Inflammatory macrophage treated with lipopolysaccharide for 4 hours (primary cell): Measurements from ENCODE around the gene SLC25A13.
"Not testable (repeated sequence)": the region's sequence is repeated elsewhere in the genome, so short reads cannot be mapped to it uniquely, and the experiment has no call there.

Experiments used
- DNase-seq: peaks from one replicate; pipeline ENCODE4 v3.0.0-alpha.2; 2020

SLC25A13 gene

DNA sequence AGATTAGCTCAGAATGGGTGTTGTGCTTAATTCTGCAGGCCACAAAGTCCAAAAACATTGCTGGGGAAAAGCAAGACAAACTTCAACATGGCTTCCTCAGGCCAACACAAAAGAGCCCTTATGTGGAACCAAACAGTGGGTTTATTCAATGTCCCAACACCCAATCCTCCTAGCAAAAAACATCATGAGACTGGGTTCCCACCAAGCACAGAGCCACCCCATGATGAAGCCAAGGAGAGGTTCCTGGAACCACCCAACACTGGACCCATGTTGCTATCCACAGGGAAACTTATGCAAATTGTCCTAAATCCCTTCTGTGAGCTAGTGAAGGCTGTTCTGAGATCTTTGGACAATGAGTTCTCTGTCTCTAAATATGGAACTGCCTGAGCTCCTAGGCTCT lies 24.0 kb downstream of the SLC25A13 start:
- no peak for DNase-seq

GRCh38 chr7:96297446-96297845 lies 24.5 kb downstream of the SLC25A13 start:
- not testable (repeated sequence) for DNase-seq

DNA sequence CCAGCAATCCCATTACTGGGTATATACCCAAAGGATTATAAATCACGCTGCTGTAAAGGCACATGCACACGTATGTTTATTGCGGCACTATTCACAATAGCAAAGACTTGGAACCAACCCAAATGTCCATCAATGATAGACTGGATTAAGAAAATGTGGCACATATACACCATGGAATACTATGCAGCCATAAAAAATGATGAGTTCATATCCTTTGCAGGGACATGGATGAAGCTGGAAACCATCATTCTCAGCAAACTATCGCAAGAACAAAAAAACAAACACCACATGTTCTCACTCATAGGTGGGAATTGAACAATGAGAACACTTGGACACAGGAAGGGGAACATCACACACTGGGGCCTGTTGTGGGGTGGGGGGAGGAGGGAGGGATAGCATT lies 28.0 kb downstream of the SLC25A13 start:
- DNase-seq: not testable (repeated sequence)

GRCh38 chr7:96287559-96287958 lies 34.3 kb downstream of the SLC25A13 start:
- no peak for DNase-seq

GRCh38 chr7:96287132-96287531 lies 34.8 kb downstream of the SLC25A13 start:
- peak; percentile 33 for DNase-seq

GRCh38 chr7:96285579-96285978 lies 36.3 kb downstream of the SLC25A13 start:
- DNase-seq: no peak

GRCh38 chr7:96284835-96285234 lies 37.1 kb downstream of the SLC25A13 start:
- DNase-seq: no peak

- DNase-seq: no peak
These were observed 37.7 kb downstream of the SLC25A13 start for GRCh38 chr7:96284240-96284639.

- no peak for DNase-seq
These were observed 39.1 kb downstream of the SLC25A13 start for GRCh38 chr7:96282835-96283234.

GRCh38 chr7:96277921-96278320 lies 44.0 kb downstream of the SLC25A13 start:
- no peak for DNase-seq

- DNase-seq: no peak
These were observed 45.9 kb downstream of the SLC25A13 start for GRCh38 chr7:96276019-96276418.

DNA sequence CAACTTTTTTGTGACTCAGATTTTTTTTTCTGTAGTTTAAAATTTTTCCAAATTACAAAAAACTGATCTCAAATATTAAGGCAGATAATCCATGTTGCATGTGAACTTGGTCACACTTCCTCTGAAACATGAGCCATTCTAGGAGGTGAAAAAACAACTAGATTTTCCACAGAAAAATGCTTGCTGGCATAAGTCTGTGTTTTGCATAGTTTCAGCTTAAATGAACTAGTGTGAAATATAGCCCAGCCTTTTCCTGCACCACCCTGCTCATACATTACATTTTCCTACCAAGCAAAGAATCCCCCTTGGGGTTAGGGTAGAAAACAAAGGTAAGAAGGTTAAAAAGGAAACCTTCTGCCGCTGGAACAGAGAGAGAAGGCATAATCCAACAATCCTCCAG lies 48.2 kb downstream of the SLC25A13 start:
- DNase-seq: no peak

- no peak for DNase-seq
These were observed 52.5 kb downstream of the SLC25A13 start for GRCh38 chr7:96269246-96269994.

DNA sequence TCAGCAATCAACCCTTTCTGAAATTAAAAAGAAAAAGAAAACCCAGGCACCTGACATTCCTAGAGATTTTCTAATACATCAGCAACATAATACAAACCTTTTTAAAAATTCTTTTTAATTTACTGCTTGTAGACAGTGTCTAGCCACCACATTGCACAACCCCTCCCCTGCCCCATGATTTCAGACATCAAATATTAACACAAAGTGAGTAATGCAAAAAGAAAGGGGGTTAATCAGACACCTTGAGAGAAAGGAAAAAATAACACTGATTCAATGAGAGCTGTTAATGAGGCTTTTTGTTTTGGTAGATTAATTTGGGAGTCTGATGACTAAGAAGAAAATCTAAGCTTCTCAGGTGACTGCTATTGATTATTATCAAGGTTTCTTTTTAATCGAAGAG lies 55.3 kb downstream of the SLC25A13 start:
- DNase-seq: no peak

GRCh38 chr7:96266015-96266414 lies 55.9 kb downstream of the SLC25A13 start:
- DNase-seq: no peak

GRCh38 chr7:96253964-96254363 lies 67.9 kb downstream of the SLC25A13 start:
- no peak for DNase-seq

DNA sequence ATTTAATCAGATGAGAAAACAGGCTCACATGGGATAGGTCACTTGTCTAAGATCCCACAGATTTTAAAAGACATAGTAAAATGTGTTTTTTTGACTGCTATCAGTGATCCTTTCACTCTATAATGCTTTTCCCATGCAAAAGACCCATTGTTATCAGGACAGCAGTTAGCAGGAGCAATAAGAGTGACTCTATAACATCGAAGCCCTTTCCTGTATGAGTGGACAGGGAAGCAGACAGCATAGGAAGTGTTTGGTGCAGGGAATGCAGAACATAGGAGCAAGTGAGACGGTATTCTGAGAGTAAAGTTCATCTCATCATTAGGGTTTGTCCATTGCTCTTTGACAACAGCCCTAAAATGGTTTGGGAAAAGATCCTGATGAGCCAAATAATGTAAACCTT lies 68.5 kb downstream of the SLC25A13 start:
- DNase-seq: no peak

GRCh38 chr7:96250776-96251361 lies 71.0 kb downstream of the SLC25A13 start:
- no peak for DNase-seq

GRCh38 chr7:96248405-96248804 lies 73.5 kb downstream of the SLC25A13 start:
- DNase-seq: no peak

DNA sequence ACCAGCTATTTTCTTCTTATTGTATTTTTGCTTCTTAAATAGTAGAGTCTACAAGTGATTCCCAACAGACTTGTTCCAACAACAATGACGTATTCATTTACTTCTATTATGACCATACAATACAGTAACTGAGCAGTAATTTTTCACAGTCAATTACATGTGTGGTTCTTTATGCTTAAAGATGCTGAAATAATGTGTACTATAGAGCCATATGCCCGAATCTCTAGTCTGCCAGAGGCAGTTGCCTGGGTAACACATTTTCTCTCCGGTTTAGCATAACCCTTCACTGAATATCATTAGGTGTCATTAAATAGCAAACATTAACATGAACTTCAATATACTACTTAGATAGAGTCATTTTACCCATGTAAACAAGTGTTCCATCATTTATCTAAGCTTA lies 75.0 kb downstream of the SLC25A13 start:
- DNase-seq: no peak

DNA sequence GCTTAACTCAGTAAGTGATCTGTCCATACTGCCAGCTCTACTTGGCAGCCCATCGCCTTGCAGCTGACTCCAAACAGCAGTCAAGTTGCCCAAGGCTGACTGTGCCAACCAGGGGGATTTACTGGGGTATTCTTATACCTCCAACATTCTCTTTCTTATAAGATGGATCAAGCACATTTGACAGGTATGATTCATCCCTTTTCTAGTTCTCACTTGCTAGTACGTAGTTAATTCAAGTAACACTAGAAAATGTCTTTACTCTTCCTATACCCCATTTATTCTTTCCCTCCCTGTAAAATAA lies 77.0 kb downstream of the SLC25A13 start:
- DNase-seq: no peak

DNA sequence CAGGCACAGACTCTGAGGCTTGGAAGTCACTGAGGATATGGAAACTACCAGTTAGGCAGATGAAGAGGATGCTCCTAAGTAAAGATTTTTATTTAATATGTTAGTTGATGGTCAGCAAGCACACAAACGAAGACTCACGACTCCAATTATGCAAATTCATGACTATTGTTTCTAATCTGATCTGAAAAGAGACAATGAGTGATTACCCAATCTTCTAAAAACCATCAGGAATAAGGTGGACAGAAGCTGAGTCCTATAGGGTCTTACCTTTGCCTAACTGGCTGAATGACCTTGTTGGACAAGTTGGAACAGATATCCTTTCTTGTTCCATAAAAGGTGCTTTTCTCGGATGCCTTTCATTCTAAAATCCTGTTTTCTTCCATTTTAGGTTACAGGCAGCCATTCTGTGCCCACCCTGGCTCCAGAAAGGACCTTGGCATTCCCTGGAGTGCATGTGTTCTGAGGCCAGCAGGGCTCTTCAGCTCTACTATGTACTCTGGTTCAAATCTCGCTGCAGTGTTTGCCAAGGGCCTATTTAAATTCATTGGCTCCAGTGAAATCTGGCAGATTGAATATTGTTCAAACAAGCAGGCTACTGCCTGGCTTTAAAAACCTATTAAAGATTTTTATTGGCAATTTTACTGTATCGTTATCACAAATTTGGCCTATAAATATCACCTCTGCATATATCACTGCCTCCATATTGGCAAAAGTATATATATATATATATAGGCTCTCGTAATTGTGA lies 77.5 kb downstream of the SLC25A13 start:
- no peak for DNase-seq

- DNase-seq: no peak
These were observed 78.7 kb downstream of the SLC25A13 start for GRCh38 chr7:96243241-96243640.

DNA sequence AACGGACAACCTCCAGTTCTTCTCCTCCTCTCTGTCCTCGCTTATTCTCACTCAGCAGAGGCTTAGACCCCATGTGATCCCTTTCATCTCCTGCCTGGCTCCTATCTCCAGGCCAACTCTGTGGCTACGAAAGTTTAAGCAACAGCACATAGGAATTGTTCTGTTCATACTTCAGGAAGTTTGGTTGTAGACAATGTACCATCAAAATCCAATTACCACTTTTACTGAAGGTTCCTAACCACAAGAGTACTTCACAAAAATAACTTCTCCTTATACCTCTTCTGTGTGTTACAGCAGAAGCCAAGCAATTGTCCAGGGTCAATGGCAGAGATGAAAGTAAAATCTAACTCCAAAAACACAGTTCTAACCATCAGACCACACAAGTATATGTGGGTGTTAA lies 80.0 kb downstream of the SLC25A13 start:
- DNase-seq: no peak
